Spleen (tissue), 11 donors: ENCODE data around the gene EXOC6B. TPM values are rescaled to one million over a fixed set of nuclear protein-coding genes. Genes with fewer than 3 reads are reported as not detected.

Experiments used
- DNase-seq: peaks from one replicate; pipeline ENCODE4 v3.0.0-alpha.2; 2020
- H3K27ac ChIP-seq, 8 donors: fragments of 200-600 bp; sonication (generic) in 7 of 8; 1 replicate in 4 of 8; 2 replicates in 4 of 8; pipeline versions ENCODE4 v1.5.0 to v1.8.0; 2016 to 2021; ENCODE audit warnings: inconsistent platforms in 4 of 8, mild to moderate bottlenecking in 4 of 8, moderate library complexity in 1 of 8
- H3K27me3 ChIP-seq, 7 donors: fragments of 200-600 bp; sonication (generic) in 6 of 7; replicated peaks in 1 of 7; 1 replicate in 4 of 7; 2 replicates in 3 of 7; pipeline versions ENCODE4 v1.5.0 to v1.8.0; 2016 to 2021; ENCODE audit warnings: inconsistent platforms in 3 of 7, mild to moderate bottlenecking in 1 of 7
- H3K36me3 ChIP-seq, 6 donors: fragments of 200-600 bp; sonication (generic) in 5 of 6; 1 replicate in 4 of 6; 2 replicates in 2 of 6; pipeline versions ENCODE4 v1.5.0 to v1.8.0; 2016 to 2021; ENCODE audit warnings: inconsistent platforms in 2 of 6
- H3K4me1 ChIP-seq, 6 donors: fragments of 200-600 bp; sonication (generic) in 5 of 6; 1 replicate in 3 of 6; 2 replicates in 3 of 6; pipeline versions ENCODE4 v1.5.0 to v1.8.0; 2016 to 2021; ENCODE audit warnings: inconsistent platforms in 3 of 6
- H3K4me3 ChIP-seq, 8 donors: fragments of 200-600 bp; sonication (generic) in 7 of 8; 1 replicate in 4 of 8; 2 replicates in 4 of 8; pipeline versions ENCODE4 v1.5.0 to v1.8.0; 2016 to 2021; ENCODE audit warnings: inconsistent platforms in 4 of 8, mild to moderate bottlenecking in 4 of 8, moderate library complexity in 2 of 8
- H3K9me3 ChIP-seq, 8 donors: fragments of 200-600 bp; sonication (generic) in 7 of 8; 1 replicate in 4 of 8; 2 replicates in 4 of 8; pipeline versions ENCODE4 v1.5.0 to v1.8.0; 2016 to 2021; ENCODE audit warnings: inconsistent platforms in 4 of 8
- CTCF ChIP-seq, 11 experiments: fragments of 200-600 bp in 7 of 11; fragments of 450-650 bp in 4 of 11; sonication (generic) in 4 of 11; IDR thresholded peaks in 8 of 11; conservative IDR thresholded peaks in 3 of 11; 1 replicate in 7 of 11; 2 replicates in 4 of 11; pipeline versions ENCODE4 v1.4.0 to v1.8.0; 2016 to 2021; ENCODE audit warnings: antibody characterized with exemption in 11 of 11, inconsistent platforms in 4 of 11, mild to moderate bottlenecking in 1 of 11
- POLR2A ChIP-seq, 3 donors: fragments of 450-650 bp; IDR thresholded peaks; one replicate each; pipeline ENCODE4 v1.5.1; 2017; ENCODE audit warnings: antibody characterized with exemption in 3 of 3, mild to moderate bottlenecking in 1 of 3
- POLR2AphosphoS5 ChIP-seq, 3 donors: sonication (generic); formaldehyde crosslinking; IDR thresholded peaks; one replicate each; pipeline ENCODE4 v1.5.1; 2017; ENCODE audit warnings: antibody characterized with exemption in 3 of 3
- WGBS, 5 donors: extraction: QIAGEN DNeasy Blood & Tissue Kit in 3 of 5; methylation state at CpG; one replicate each; pipeline versions ENCODE4 v1.1.5 to v1.1.7; 2013 to 2018; 5-methylcytosine and 5-hydroxymethylcytosine counted together
- intact Hi-C: fragments of 100-400 bp; cut with DNase I; formaldehyde crosslinking; loops from one replicate; pipeline ENCODE4 v1.15.0; 2023; ENCODE audit warnings: low total_unique reads
- polyA plus RNA-seq, 3 donors: library from polyadenylated mRNA; stranded (reverse); fragments of 200-250 nt; gene quantifications; one replicate each; pipeline ENCODE4 v1.2.1, GENCODE V29; 2013
- total RNA-seq, 7 donors: library from RNA; depleted of rRNA in 3 of 7; stranded (reverse); fragments of >200 nt in 3 of 7; fragmentation: NEBNext Ultra II Directional in 4 of 7; extraction: Animal tissue kit (Norgen Biotek cat#: 25700) in 4 of 7; gene quantifications; one replicate each; pipeline versions ENCODE4 v1.1.0 to v1.2.1, GENCODE V29; 2016 to 2021
- donor health status: healthy with polysubstance abuse.
- donor health status: DM: no; HTN: no; CAD: no; lungs with moderate emphysema.
- donor health status: DM: no; HTN: no; CAD: no.
- donor health status: Bipolar disorder and iron deficiency.
- donor health status: healthy.
- donor health status: DM: no; HTN: no; CAD: no.
- donor health status: DM: yes; HTN: yes; CAD: no.

EXOC6B gene
- total and polyA plus RNA-seq, 10 donors: 1.0 to 27.9 (median 18.0) TPM

GRCh38 chr2:72175636-72176035 lies 650.2 kb downstream of the EXOC6B start:
- Histone ChIP-seq H3K9me3 (no peaks in the 10 kb centered on the region), H3K27ac (no peak overlapping the region), H3K4me3 (no peak overlapping the region), H3K4me1 (no peaks in the 10 kb centered on the region), H3K27me3 (no peaks in the 10 kb centered on the region), H3K36me3 (peaks cover 0 to 49% (median 15%) of the 10 kb centered on the region in 6 donors)
- 73 to 89% (median 79%) methylated on average over 4 of the region's 4 CpGs for WGBS, 5 donors
- intact Hi-C loops: no loop called here
- DNase-seq: no peak
- TF ChIP-seq POLR2A (IDR thresholded peaks at IDR 0.05) (no peak), CTCF (IDR thresholded peaks at IDR 0.05 in 8 of 11, conservative IDR thresholded peaks at IDR 0.05 in 3 of 11) (no peak), POLR2AphosphoS5 (IDR thresholded peaks at IDR 0.05) (no peak)

DNA sequence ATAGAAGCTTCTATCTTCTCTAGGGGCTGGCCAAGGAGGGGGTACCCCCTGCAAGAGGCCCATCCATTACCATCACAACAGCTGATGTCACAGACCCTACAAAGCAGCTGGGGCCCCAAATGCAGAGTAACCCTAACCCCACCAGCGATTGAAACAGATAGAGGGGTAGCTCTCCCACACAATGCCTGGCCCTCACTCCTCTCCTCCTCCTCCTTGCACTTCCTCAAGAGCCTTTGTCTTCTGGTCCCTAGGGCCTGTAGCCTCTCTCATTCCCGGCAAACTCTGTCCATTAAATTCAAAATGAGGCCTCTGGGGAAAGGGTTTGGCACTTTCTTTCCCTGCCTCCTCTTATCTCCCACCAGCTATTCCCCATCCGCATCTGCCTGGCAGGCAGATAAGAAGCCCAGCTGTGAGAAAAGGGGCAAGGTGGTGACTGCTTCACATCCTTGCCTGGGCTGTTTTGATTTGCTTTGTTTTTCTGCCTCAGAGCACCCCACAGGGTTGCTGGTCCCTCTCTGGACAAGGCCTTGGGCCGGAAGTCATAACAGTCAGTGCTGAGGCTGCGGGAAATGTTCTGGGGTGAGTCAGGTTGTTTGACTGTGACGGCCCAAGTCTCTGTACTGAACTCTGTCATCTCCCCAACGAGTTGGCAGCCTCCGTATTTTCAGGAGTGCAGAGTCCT lies 652.1 kb downstream of the EXOC6B start:
- no peak overlapping the region for H3K4me3 ChIP-seq
- DNase-seq: no peak
- H3K36me3 ChIP-seq: peaks cover 0 to 37% (median 14%) of the 10 kb centered on the region in 6 donors
- intact Hi-C loops: no loop called here
- H3K4me1 ChIP-seq: no peaks in the 10 kb centered on the region
- 69 to 77% (median 71%) methylated on average over 8 of the region's 8 CpGs for WGBS, 5 donors
- H3K27ac ChIP-seq: no peak overlapping the region
- no peak for TF ChIP-seq POLR2A (IDR thresholded peaks at IDR 0.05)
- TF ChIP-seq CTCF (IDR thresholded peaks at IDR 0.05 in 8 of 11, conservative IDR thresholded peaks at IDR 0.05 in 3 of 11): no peak
- TF ChIP-seq POLR2AphosphoS5 (IDR thresholded peaks at IDR 0.05): no peak
- H3K27me3 ChIP-seq: no peaks in the 10 kb centered on the region
- no peaks in the 10 kb centered on the region for H3K9me3 ChIP-seq

DNA sequence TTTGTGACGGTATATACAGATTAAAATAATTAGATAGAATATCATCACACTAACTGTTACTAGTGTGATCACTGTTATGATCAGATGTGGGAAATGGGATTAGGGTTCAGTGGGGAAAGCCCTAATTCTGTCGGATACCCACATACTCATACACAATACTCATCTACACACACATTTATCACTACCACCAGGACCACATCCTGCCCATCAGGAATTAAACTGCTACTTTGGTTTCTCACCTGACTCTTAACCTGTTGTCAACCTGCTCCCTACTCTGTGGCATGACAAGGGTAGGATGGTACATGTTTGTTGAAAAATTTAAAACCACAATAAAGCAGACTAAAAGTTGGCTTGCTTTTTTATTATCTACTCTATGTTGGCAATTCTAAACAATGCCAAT lies 653.4 kb downstream of the EXOC6B start:
- no peak for DNase-seq
- no peak overlapping the region for H3K27ac ChIP-seq
- H3K36me3 ChIP-seq: peaks cover 0 to 24% (median 6%) of the 10 kb centered on the region in 6 donors
- TF ChIP-seq POLR2A (IDR thresholded peaks at IDR 0.05) (no peak), CTCF (IDR thresholded peaks at IDR 0.05 in 8 of 11, conservative IDR thresholded peaks at IDR 0.05 in 3 of 11) (no peak), POLR2AphosphoS5 (IDR thresholded peaks at IDR 0.05) (no peak)
- peaks cover 0 to 3% (median 0%) of the 10 kb centered on the region in 8 donors for H3K9me3 ChIP-seq
- intact Hi-C loops: no loop called here
- H3K4me3 ChIP-seq: no peak overlapping the region
- 86 to 94% (median 92%) methylated on average over 2 of the region's 2 CpGs for WGBS, 5 donors
- no peaks in the 10 kb centered on the region for H3K27me3 ChIP-seq
- H3K4me1 ChIP-seq: no peaks in the 10 kb centered on the region

- Histone ChIP-seq H3K27me3 (no peaks in the 10 kb centered on the region), H3K4me1 (no peaks in the 10 kb centered on the region), H3K27ac (peak overlapping the region in 1 of 8 donors; percentile 36), H3K4me3 (no peak overlapping the region), H3K9me3 (peaks cover 0 to 3% (median 0%) of the 10 kb centered on the region in 8 donors), H3K36me3 (no peaks in the 10 kb centered on the region)
- no peak for DNase-seq
- intact Hi-C loops: no loop called here
- TF ChIP-seq POLR2AphosphoS5 (IDR thresholded peaks at IDR 0.05) (no peak), CTCF (IDR thresholded peaks at IDR 0.05 in 8 of 11, conservative IDR thresholded peaks at IDR 0.05 in 3 of 11) (no peak), POLR2A (IDR thresholded peaks at IDR 0.05) (no peak)
- 67 to 92% (median 77%) methylated on average over 3 of the region's 3 CpGs for WGBS, 5 donors
Measured at GRCh38 chr2:72166279-72166678, 659.6 kb downstream of the EXOC6B start.
